ENCODE measurements around the gene CHADL. TPM values are rescaled to one million over a fixed set of nuclear protein-coding genes. Genes with fewer than 3 reads are reported as not detected.
"Not testable (repeated sequence)": the region's sequence is repeated elsewhere in the genome, so short reads cannot be mapped to it uniquely, and the experiment has no call there.

CHADL gene
- total RNA-seq, 2 donors from 2014 or later, result 3.2 to 4.9 TPM

DNA sequence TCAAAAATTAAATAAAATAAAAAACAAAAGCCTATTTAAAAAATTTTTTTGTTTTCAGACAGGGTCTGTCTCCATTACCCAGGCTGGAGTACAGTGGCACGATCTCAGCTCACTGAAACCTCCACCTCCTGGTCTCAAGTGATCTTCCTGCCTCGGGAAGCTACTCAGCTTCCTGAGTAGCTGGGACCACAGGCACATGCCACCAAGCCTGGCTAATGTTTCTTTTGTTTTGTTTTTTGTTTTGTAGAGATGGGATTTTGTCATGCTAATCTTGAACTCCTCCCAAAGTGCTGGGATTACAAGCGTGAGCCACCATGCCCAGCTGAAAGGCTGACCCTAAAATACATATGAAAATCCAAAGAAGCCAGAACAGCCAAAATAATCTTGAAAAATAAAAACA lies 56.1 kb downstream of the CHADL start:
- Histone ChIP-seq H3K9me3 (no peaks in the 10 kb centered on the region), H3K27me3 (replicated peaks; ENCODE audit: insufficient read depth) (no peaks in the 10 kb centered on the region), H3K27ac (no peak overlapping the region), H3K4me3 (no peak overlapping the region), H3K4me1 (ENCODE audit: control insufficient read depth in 1 of 2, low read depth in 2 of 2) (peaks cover 0 to 9% of the 10 kb centered on the region in 2 donors), H3K36me3 (peaks cover 5% of the 10 kb centered on the region)
- no peak for DNase-seq (ENCODE audit: low spot score)
- ATAC-seq (ENCODE audit: insufficient number of reproducible peaks, low FRiP score, low read depth), result no peak
- no peak for TF ChIP-seq CTCF (IDR thresholded peaks at IDR 0.05)

- H3K4me3 ChIP-seq, result no peak overlapping the region
- H3K4me1 ChIP-seq (ENCODE audit: control insufficient read depth in 1 of 2, low read depth in 2 of 2), result peaks cover 0 to 13% of the 10 kb centered on the region in 2 donors
- no peak for DNase-seq (ENCODE audit: low spot score)
- no peaks in the 10 kb centered on the region for H3K27me3 ChIP-seq (replicated peaks; ENCODE audit: insufficient read depth)
- H3K9me3 ChIP-seq, result no peaks in the 10 kb centered on the region
- peaks cover 28% of the 10 kb centered on the region for H3K36me3 ChIP-seq
- ATAC-seq (ENCODE audit: insufficient number of reproducible peaks, low FRiP score, low read depth), result no peak
- TF ChIP-seq CTCF (IDR thresholded peaks at IDR 0.05), result no peak
- H3K27ac ChIP-seq, result peak overlapping the region; percentile 46 to 54
These were observed 59.1 kb downstream of the CHADL start for GRCh38 chr22:41181349-41182241.

DNA sequence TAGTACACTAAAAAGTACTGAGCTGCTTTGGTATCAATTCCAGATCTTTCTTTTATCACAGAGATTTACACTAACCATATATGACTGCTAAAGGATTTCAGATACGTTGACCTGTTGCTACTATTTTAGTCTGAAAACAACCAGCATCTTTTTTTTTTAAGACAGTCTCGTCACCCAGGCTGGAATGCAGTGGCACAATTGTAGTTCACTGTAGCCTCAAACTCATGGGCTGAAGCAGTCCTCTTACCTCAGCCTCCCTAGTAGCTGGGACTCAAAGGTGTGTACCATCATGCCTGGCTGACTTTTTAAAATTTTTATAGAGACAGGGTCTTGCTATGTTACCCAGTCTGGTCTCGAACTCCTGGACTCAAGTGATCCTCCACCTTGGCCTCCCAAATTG lies 59.8 kb downstream of the CHADL start:
- Histone ChIP-seq H3K36me3 (peaks cover 35% of the 10 kb centered on the region), H3K9me3 (no peaks in the 10 kb centered on the region), H3K27me3 (replicated peaks; ENCODE audit: insufficient read depth) (no peaks in the 10 kb centered on the region), H3K4me3 (no peak overlapping the region), H3K4me1 (ENCODE audit: control insufficient read depth in 1 of 2, low read depth in 2 of 2) (peaks cover 0 to 13% of the 10 kb centered on the region in 2 donors), H3K27ac (peak overlapping the region in 1 of 2 donors; percentile 46)
- no peak for DNase-seq (ENCODE audit: low spot score)
- no peak for TF ChIP-seq CTCF (IDR thresholded peaks at IDR 0.05)
- no peak for ATAC-seq (ENCODE audit: insufficient number of reproducible peaks, low FRiP score, low read depth)

DNA sequence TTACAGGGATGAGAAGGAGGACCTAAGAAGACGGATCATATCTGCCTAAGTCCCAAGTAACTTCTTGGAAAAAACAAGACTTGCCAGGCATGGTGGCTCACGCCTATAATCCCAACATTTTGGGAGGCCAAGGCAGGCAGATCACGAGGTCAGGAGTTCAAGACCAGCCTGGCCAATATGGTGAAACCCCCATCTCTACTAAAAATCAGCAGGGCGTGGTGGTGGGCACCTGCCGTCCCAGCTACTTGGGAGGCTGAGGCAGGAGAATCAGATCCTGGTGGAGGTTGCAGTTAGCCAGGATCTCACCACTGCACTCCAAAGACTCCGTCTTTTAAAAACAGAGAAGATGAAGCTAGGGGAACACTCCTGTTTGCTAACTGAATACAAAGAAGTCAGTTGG lies 60.4 kb downstream of the CHADL start:
- H3K4me1 ChIP-seq (ENCODE audit: control insufficient read depth in 1 of 2, low read depth in 2 of 2), result peaks cover 0 to 19% of the 10 kb centered on the region in 2 donors
- H3K4me3 ChIP-seq; H3K9me3 ChIP-seq; H3K27ac ChIP-seq; ATAC-seq (ENCODE audit: insufficient number of reproducible peaks, low FRiP score, low read depth); DNase-seq (ENCODE audit: low spot score); H3K27me3 ChIP-seq (replicated peaks; ENCODE audit: insufficient read depth): not testable (repeated sequence)
- peaks cover 37% of the 10 kb centered on the region for H3K36me3 ChIP-seq

Other genes starting within 250 kb of the CHADL start
- 100 to 1,000 TPM in 1 of 2 donors, 10 to 100 TPM in 1; 59.0 to 114 TPM for gene EP300, start 148.3 kb downstream of the CHADL start, total RNA-seq
- gene L3MBTL2, start 35.6 kb downstream of the CHADL start, total RNA-seq, result 10 to 100 TPM; 14.8 to 21.4 TPM
- 10 to 100 TPM; 42.0 to 42.7 TPM for gene RANGAP1, start 45.3 kb upstream of the CHADL start, total RNA-seq
- gene ZC3H7B, start 60.6 kb upstream of the CHADL start, total RNA-seq, result 10 to 100 TPM; 41.2 to 41.7 TPM
- 10 to 100 TPM; 21.4 to 23.1 TPM for gene TEF, start 141.0 kb upstream of the CHADL start, total RNA-seq
- gene TOB2, start 205.9 kb upstream of the CHADL start, total RNA-seq, result 10 to 100 TPM; 45.5 to 56.5 TPM
- gene PHF5A, start 227.8 kb upstream of the CHADL start, total RNA-seq, result 10 to 100 TPM; 13.8 to 28.7 TPM
- gene ACO2, start 228.2 kb upstream of the CHADL start, total RNA-seq, result 10 to 100 TPM; 52.1 to 57.8 TPM